Transverse colon (tissue), 4 donors: ENCODE data around the gene RAPH1.
"Not testable (repeated sequence)": the region's sequence is repeated elsewhere in the genome, so short reads cannot be mapped to it uniquely, and the experiment has no call there.

Experiments
- CTCF ChIP-seq, 5 experiments: fragments of 200-600 bp in 3 of 5; fragments of 450-650 bp in 2 of 5; sonication (generic) in 3 of 5; IDR thresholded peaks; 1 replicate in 2 of 5; 2 replicates in 3 of 5; pipeline ENCODE4 v1.5.1; 2016 to 2017; ENCODE audit warnings: antibody characterized with exemption in 5 of 5, inconsistent platforms in 3 of 5, mild to moderate bottlenecking in 2 of 5, moderate library complexity in 1 of 5
- EP300 ChIP-seq: sonication (generic); formaldehyde crosslinking; IDR thresholded peaks from one replicate; pipeline ENCODE4 v1.6.1; 2017; ENCODE audit warnings: antibody characterized with exemption, low read depth
- POLR2A ChIP-seq: fragments of 450-650 bp; IDR thresholded peaks from one replicate; pipeline ENCODE4 v1.6.1; 2016; ENCODE audit warnings: antibody characterized with exemption, mild to moderate bottlenecking, moderate library complexity
- POLR2AphosphoS5 ChIP-seq, 3 donors: sonication (generic); formaldehyde crosslinking; IDR thresholded peaks; one replicate each; pipeline ENCODE4 v1.6.1; 2016; ENCODE audit warnings: antibody characterized with exemption in 3 of 3

- not testable (repeated sequence) for TF ChIP-seq EP300; POLR2AphosphoS5 (IDR thresholded peaks at IDR 0.05); CTCF (IDR thresholded peaks at IDR 0.05); POLR2A
Observed at GRCh38 chr2:203536586-203536951, 1.5 kb upstream of the RAPH1 start.
